GM18867 (cell line): ENCODE results near the gene GTF3C1.
A peak's percentile ranks its signal among the peaks of the same experiment; 100 is the strongest.
"Not testable (repeated sequence)": the region's sequence is repeated elsewhere in the genome, so short reads cannot be mapped to it uniquely, and the experiment has no call there.

Experiments
- ATAC-seq: cut with Tn5 transposase; IDR thresholded peaks from one replicate; pipeline ENCODE4 v1.9.1; 2021; ENCODE audit warnings: mild to moderate bottlenecking, moderate library complexity; ENCODE audit not compliant: unreplicated experiment

GTF3C1 gene

DNA sequence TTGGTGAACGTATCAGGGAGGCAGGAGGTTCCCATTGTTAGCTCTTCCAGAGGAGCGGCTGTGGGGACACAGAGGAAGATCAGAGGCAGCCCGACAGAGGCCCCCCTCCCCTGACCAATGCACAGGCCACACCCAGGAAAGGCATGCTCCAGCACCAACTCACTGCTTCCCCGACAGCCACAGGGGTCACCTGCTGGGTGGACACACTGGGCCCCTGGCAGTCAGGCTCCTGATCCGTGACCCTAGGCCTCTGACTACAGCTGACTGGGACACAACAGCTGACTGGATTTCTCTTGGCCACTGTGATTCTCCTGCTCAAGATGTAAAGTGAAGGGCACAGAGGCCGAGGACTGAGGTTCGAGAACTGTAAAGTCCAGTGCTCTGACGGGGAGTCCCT is 84.2 kb downstream of the GTF3C1 start:
- no peak for ATAC-seq

DNA sequence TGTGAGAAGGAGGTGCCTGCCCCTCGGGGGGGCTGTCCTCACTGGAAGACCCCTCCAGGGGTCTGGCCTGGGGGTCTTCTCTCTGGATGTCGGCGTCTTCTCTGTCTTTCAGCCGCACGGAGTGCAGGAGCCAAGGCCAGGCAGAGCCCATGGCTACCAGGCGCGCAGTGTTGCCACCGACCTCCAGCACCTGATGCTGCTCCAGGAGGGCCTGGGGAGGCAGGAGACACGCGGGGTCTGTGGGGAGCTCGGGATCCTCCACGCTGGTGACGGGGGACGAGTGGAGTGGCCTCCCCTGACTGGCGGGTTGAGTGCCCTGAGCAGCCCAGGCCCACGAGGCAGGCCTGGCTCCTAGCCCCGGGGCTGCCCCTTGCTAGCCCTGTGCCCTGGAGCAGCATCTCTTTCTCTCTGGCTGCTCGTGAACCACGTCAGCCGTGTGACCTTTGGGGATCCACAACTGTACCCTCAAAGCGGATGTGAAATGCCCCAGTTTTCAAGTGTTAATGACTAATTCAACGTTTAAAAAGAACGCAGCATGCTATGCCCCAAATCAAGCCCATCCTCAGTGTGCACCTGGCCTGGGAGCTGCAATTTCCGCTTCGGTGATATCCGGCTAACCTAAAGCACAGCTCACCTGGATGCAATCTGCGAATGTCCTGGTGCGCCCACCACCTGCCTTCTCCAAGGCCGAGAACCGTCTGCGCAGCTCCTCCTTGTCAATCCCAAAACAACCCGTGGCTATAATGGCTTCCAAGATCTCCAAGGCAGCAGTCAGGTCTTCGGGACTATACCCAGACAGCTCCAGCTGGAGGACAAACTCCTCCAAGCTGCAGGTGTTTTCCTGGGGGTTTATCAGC is 84.9 kb downstream of the GTF3C1 start:
- no peak for ATAC-seq

DNA sequence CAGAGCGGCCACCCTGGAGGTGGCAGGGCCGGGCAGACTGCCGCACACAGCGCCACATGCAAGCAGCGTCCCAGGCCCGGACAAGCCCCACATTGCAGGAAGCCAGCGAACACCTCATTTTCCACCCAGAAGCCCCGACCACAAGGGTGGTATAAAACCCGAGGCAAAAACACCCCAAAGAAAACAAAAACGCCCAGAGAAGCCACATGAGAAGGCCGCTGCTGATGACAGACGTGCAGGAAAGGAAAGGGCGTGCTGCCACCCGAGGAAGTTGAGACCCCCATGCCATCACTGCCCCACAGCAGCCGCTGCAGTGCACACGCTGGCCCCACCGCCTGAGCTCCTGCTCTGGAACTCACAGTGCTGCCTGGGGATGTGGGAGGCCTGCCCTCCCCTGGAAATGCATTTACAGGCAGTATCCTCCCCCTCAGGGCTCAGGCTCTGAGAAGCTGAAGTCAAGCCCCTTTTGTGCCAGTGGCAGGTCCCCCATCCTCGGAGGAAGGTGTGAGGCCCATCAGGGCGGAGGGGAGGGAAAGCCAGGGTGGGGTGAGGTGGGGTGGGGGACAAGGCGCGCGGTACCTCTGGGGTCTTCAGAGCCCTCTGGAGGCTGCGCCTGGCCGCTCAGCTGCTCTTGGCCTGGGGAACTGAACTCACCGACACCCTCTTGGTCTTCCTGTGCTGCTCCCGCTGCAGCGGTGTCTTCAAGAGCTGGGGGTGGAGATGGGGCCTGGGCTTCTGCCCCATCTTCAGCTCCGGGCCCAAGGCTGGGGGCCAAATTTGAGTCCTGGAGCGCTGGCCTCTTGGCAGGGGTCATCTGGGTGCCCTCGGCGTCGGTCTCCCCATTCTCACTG is 85.7 kb downstream of the GTF3C1 start:
- ATAC-seq: no peak

DNA sequence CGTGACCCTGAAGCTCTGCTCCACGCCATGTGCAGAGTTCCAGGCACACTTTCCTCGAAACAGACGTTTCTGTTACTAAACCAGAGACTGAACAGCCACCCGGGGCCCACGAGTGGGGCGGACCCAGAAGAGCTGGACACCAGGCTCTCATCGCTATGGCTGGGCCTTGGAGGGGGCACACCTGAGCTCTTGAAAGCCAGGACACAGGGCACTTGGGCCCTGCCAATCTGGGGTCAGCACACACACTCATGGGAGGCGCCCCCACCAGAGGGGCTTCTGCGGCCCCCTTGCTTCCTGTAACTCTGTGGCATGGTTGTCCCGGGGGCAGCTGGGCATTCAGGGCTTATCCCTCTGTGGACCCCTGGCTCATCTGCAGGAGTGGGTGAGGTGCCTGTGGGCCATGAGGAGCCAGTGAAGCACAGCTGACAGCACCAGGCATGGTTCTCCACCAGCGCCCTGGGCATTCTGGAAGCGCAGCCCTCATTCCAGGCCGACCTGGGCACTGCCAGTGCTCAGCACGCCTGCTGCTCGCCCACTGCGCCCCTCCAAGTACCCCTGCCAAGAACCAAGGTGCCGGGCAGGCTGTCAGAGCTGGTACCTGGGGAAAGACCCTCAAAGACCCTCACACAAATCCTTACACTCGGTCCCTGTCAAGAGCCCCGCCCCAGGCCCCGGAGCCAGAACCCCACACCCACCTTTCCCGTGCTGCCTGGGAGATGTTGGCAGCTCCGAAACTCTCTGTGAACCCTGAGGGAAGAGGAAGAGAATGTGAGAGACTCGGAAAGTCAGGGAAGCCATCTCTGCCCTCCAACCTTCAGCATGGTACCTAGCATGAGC is 86.6 kb downstream of the GTF3C1 start:
- ATAC-seq: no peak

DNA sequence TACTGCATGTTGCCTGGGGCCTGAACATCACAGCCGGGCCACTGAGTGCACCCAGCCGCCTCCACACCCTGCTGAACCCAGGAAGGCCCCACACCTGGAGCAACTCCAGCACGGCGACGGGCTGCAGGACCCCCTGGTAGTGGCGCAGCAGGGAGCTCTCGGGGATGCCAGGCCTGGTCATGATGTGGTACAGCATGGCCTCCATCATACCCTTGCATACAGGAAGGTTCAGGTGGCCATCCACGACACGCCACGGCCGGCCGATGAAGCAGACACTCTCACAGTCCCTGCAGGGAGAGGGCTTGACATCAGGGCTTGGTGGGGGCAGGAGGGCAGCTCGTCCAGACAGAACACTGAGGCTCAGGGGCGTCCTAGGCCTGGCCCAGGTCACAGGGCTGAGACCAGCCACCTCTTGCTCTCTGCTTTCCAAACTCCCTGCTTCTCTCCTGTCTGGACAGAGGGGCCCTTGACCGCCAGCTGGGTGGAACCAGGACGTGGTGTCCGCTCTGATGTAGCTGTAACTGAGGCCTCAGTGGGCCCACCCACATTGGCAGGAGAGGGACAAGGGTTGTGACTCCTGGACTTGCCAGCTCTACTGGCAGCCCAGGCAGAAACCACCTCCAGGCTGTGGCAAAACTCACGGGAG is 87.4 kb downstream of the GTF3C1 start:
- no peak for ATAC-seq

DNA sequence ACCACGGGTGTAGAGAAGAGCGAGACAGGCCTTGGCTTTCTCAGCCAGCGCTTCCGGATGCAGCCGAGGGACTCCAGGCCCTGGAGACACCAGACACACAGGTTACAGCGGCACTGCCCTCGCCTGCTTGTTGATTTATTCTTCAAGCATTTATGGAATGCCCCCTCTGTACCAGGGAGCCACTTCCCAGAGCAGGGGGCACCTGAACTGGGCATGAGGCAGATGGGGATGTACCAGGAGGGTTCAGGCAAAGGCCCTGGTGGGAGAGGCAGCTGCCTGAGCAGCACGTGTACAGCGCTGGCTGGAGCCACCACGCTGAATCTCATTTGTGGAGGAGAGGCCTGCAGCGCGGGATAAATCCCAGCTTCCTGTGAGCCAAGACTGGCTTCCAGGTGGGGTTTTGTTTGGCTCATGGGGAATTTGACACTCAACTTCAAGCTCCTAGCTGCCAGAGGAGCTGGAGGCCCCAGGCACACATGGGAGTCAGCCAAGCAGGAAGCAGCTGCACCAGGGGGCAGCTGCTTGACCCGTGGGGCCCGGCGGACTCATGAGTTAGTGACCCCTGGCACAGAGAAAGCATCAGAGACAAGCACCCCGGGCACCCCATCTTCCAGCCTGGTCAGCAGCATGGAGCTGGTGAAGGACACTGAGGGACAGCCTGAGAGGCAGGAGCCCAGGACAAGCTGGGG is 88.1 kb downstream of the GTF3C1 start:
- ATAC-seq: no peak

DNA sequence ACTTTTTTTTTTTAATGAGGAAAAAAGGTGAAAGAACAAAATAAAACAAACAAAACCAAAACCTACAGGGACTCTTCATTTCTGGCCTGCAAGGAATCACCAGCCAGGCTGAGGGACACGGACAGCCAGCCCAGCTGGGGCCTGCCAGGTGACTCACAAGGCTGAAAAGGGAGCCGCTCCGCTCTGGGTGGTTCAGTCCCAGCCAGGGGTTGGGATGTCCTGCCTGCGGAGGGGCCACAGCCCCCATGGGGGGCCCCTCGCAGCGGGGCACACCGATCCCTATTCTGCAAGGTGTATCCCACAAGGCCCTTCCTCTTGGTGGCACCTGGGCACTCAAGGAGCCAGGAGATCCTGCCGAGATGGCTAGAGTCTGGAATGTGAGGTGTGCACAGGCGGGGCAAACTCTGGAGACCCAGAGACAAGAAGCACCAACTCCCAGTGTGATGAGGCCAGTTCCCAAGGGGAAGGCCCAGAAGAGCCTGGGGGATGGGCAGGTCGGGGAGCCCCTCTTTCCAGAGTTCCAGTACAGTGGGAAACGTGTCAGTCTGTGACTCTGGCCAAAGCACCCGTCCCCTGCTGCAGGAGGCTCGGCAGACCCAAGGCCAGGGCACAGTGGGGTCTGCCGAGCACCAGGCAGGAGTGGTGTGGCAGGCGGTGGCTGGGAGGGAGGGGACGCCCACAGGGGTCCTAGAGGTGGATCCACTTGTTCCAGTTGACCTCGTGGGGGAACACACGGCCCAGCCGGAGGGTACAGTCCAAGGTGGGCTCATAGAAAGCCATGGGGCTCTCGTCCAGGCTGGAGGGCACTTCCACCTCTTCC is 88.8 kb downstream of the GTF3C1 start:
- no peak for ATAC-seq

DNA sequence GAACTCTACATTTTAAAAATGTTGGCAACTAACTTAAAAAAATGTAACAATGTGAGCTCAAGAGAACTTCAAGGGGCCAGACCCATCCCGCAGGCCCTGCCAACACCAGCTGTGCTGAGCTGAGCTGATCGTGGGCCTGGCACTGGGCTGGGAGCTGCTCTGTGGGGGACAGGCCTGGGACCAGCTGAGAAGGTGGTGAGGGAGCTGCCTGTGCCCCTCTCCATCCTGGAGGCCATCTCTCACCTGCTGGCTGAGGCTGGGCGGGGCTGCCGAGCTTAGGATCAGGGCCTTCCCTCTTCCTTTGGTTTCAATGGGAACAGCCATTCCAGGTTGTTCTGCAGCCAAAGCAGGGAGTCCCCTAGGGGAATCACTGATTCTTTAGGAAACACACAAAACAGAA is 89.5 kb downstream of the GTF3C1 start:
- no peak for ATAC-seq

DNA sequence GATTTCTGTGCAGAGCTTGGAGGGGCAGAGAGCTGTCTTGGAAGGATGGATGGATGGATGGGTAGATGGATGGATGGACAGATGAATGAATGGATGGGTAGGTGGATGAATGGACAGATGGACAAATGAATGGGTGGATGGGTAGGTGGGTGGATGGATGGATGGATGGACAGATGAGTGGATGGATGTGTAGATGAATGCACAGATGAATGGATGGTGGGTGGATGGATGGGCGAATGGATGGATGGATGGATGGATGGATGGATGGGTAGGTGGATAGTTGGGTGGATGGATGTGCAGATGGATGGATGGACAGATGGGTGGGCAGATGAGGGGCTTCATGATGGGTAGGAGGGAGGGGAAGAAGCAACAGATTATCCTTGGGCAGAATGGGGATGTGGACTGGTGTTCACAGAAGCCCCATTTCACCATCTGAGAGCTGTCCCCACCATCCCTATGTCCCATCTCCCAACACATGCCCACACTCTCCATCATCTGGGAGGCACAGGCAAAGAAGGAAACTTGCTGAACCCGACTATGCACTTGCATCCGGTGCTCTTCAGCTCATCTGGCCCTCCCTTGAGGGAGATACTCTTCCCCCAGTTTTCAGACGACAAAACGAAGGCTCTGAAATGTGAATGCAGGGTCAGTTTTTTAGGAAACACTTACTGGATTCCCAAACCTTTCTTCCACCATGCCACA is 90.6 kb downstream of the GTF3C1 start:
- no peak for ATAC-seq

DNA sequence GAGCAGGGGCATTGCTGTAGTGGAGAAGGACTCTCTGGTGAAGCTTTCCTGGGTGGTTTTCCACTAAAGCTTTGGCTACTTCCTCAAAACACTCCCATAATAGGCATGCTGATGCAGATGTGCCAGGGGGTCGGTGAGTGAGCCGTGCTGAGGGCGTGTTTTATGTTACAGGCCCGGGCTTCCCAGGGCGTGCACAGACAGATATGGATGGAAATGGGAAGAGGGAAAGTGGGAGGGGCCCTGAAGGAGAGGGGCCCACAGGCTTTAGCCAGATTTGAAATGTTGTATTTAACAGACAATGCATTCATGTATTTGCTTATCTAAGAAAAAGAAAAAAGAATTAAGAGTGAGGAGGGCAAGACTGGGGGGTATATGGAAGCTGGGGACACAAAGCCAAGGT is 91.5 kb downstream of the GTF3C1 start:
- ATAC-seq: no peak

DNA sequence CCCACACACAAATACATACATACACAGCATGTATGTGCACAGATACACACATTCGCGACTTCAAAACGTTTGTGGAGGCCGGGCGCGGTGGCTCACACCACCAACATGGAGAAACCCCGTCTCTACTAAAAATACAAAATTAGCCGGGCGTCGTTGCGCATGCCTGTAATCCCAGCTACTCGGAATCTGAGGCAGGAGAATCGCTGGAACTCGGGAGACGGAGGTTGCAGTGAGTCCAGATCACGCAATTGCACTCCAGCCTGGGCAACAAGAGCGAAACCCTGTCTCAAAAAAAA is 92.2 kb downstream of the GTF3C1 start:
- ATAC-seq: not testable (repeated sequence)

DNA sequence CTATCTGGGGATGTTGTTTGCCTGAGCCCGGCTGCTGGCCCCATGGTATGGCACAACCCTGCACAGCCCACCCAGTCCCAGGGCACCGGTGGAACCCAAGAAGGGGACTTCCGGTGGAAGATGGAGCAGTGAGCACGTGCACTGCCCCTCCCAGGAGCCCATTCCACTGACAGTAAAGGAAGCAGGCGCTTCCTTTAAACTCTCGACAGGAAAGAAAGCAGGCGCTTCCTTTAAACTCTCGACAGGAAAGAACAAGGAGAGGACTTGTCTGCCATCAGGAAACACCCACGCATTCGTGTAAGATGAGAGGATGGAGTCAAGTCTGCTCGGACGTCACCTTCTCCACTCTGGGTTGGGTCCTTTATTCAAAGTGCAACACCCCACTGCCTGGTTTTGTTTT is 94.0 kb downstream of the GTF3C1 start:
- ATAC-seq: no peak

DNA sequence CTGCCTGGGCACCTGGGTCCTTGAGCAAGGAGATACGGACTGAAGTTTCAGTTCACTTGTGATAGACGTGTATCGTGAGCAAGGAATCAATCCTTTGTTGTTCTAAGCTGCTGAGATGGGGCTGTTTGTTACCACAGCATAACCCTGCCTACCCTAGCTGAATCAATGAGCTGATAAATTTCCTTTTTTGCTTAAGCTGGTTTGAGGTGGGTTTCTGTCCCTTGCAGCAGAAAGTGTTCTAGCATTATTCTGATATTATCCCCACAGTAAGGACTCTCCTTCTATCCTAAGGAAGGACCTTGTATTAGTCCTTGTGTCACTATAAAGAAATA is 96.3 kb downstream of the GTF3C1 start:
- no peak for ATAC-seq

DNA sequence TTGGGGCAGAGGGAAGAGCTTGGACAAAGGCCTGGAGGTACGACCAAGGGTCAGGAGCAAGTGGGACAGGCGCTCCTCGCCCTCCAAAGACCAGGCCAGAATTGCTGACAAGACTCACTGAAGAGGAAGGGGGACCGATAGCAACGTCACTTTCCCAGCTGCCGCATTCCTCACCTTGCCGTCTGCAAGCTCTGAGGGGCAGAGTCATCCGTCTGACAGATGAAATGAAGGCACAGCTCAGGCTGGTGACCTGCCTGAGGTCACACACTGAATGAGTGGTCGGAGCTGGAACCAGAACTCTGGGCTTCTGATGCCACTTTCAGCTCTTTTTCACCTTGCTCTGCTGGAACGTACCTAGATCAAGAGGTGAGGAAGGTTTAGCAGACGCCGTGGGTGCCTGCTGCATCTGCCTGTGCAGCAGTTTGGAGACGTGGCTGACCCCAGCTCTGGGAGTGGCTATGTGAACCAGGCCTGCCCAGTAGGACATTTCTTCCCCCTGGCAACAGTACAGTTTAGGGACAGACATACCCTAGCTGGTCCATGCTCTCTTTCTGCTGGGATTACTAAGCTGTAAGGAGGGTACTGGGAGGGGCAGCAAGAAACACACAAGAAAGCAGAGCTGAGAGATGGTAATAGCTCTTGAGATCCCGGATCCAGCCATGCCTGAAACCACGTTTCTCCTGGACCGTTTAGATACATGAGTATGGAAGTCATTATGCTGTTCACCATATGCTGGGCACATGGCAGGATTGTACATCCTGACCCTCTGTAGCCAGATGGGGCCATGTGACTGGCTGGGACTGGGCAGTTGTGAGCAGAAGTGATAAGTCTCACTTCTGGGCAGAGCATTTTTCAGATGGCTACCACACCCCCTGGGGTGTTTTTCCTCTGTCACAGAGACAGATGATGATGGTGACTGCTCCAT is 96.9 kb downstream of the GTF3C1 start:
- no peak for ATAC-seq

DNA sequence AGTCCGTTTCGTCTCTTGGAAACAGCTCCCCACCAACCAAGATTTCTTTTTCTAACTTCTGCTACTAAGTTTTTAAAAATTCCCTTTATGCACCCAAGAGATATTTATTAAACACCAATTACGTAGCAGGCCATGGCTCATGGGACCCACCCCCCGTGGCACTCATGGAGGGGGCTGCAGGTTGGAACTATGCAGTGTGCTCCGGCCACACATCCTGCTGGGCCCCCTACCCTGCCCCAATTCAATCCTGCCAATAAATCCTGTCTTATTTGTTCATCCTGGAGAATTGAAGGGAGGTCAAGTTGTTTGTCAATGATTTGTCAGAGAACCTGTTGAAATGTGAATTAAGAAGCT is 99.5 kb downstream of the GTF3C1 start:
- no peak for ATAC-seq

DNA sequence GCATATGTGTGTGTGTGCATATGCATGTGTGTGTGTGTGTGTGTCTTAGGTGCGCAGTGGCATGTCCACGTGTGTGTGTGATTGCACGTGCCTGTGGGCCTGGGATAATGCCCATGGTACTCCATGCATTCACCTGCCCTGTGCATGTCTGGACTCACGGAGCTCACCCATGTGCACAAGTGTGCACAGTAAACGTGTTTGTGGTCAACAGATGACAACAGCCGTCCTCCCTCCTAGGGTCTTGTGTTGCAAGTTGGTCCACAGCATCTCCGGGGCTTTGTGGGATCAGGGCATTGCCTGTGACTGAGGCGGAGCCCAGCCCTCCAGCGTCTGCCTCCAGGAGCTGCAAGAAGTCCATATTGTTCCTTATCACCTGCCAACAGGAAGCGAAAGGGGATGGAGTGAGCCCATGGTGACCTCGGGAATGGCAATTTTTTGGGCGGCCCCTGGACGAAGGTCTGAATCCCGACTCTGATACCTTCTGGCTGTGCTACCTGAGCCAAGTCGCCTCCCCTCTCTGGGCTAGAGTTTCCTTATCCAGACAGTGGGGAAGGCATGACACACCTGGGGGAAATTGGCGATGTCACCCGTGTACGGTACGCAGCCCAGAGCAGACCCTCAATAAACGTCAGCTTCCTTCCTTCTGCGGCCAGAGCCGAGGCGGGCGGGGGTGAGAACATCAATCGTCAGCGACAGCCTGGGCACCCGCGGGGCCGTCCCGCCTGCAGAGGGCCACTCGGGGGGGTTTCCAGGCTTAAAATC is 100.1 kb downstream of the GTF3C1 start:
- ATAC-seq: peak; percentile 37
